ENCODE data around the gene GARRE1.
A peak's percentile ranks its signal among the peaks of the same experiment; 100 is the strongest.
"Not testable (repeated sequence)": the region's sequence is repeated elsewhere in the genome, so short reads cannot be mapped to it uniquely, and the experiment has no call there.

GARRE1 gene

DNA sequence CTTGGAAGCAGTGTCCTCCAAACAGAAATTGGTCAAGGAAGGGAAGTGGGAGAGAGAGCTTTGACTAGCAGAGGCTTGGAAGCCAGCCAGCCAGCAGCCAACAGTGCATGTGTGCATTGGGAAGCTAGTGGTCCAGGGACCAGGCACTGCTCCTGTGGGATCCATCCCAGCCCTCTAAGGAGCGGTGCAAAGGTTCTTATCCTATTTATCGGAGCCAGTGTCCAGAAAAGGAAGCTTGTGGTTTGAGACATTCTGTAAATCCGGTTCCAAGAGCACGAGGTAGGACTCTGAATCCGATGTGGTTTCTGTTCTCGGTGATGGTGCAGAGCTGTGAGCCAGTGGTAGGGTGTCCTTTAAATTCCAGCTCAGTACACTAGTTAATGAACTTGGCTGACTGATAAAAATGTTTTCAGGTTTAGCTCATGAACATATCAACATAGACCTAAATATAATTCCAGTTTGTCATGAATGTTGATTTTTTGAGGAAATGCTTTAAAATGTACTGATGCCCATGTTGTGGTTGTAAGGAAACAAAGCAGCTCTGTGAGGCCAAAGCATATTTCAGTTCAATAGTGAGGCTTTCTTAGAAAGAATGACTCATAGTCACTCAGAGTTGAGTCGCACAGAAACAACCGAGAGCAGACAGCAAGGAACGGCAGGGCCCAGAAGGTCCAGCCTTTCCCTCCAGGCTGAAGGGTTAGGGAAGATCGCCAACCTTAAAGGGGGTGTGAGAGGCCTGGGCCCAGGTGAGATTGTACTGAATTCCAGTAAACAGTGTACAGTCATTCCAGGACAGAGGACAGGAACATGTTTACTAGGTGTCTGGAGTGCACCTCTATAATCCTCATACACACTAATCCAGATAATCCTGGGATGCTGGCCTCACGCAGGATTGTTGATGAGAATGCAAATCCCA is 21.5 kb upstream of the GARRE1 start:
- no peak for DNase-seq

DNA sequence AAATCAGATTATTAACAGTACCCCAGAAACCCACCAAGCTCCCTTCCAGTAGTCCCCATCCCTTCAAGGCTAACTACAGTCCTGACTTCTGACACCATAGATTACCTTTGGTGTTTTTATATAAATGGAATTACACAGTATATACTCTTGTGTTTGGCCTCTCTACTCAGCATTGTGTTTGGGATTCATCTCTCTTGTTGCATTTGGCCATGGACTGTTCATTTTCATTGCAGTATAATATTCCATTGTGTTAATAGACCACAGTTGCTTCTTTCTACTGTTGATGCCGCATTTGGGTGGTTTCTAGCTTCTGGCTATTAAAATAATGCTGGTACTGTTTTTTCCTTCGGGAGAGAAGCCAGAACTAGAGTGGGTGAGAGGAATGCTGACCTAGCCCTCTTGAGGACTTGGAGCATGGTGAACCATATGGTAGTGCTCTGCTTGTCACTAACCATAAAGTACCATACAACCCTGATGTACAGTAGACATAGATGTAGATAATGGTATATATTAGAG is 18.9 kb upstream of the GARRE1 start:
- no peak for DNase-seq

DNA sequence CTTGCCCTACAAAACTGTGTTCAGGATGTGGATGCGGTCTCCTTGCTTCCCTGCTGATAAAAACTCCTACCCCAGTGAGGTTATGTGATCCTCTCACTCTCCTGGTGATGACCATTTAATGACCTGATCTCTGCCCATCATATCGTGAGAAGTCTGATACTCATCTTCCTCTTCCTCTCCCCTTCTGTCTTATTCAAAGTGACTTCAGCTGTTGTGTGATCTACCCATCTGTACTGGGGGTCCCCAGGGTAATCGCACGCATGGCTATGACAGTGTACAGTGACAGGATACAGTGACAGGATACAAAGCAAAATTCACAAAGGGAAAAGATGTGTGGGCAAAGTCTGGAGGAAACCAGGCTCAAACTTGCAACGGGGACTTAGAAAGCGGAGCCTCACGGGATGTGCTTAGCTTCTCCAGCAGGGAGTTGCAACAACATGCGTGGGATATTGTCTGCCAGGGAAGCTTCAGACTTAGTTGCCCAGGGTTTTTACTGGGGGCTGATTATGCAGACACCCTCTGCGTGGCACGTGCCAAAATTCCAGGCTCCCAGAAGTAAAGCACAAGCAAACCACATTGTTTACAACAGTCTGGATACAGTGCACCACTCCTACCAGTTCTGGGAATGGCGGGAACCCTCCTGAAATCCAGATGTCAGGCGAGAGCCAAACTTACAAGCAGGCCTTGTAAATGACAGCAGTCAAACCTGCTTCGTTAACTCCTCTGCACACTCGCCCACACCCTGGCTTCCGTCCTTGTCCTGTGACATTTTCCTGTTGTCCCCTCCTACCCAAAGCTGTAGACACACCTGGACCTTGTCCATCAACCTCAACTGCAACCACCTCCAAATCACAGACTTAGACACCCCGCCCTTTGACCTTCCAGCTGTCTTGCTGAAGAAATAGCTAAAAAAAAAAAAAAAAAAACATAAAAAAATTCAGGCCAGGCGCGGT is 18.0 kb upstream of the GARRE1 start:
- DNase-seq: no peak

DNA sequence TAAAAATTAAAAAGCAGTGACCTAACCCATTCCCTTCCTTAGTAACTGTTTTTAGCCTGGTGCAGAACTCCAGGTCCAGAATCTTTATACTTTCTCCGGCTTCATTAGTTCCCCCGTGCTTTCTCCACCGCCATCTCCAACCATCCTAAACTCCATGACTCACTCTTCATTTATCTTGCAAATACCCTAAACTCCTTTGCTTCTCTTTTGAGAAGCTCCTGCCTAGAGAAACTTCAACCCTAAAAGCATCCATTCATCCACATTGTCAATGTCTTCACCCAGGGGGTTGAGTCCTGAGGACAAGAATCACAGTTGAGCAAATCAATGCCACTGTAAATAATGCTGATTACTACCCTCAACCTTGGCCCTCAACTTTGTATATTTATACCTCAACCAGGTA is 17.1 kb upstream of the GARRE1 start:
- no peak for DNase-seq

DNA sequence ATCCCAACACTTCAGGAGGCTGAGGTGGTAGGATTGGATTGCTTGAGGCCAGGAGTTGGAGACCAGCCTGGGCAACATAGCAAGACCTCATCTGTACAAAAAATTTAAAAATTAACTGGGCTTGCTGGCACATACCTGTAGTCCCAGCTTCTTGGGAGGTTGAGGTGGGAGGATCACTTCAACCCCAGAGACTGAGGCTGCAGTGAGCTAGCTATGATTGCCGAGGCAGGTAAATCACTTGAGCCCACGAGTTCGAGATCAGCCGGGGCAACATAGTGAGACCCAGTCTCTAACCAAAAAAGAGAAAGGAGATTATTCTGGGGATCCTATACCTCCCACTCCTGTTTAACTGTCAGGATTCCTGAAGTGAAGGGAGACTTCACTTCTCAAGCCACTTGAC is 16.4 kb upstream of the GARRE1 start:
- DNase-seq: no peak

DNA sequence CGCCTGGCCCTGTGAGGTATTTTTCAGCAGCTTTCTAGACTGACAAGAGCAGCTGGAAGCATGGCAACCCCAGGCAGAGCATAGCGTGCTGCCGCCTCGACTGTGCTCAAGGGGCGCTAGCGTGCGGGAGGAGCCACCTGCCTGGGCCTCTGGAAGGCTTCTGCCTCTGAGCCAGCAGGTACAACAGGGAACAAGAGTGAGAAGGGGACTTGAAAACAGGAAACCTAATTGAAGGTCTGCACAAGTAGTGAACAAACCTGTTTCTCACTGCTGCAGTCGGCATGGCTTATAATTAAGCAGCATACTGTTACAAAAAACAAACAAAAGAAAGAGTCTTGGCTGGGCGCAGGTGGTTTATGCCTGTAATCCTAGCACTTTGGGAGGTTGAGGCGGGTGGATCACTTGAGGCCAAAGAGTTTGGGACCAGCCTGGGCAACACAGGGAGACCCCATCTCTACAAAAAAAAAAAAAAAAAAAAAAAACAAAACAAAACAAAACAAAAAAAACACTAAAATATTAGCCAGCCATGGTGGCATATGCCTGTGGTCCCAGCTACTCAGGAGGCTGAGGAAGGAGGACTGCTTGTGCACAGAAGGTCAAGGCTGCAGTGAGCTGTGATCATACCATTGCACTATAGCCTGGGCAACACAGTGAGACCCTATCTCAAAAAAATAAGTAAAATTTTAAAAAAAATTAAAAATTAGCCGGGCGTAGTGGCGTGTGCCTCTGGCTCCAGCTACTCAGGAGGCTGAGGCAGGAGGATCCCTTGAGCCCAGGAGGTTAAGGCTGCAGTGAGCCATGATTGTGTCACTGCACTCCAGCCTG is 12.6 kb upstream of the GARRE1 start:
- no peak for DNase-seq

DNA sequence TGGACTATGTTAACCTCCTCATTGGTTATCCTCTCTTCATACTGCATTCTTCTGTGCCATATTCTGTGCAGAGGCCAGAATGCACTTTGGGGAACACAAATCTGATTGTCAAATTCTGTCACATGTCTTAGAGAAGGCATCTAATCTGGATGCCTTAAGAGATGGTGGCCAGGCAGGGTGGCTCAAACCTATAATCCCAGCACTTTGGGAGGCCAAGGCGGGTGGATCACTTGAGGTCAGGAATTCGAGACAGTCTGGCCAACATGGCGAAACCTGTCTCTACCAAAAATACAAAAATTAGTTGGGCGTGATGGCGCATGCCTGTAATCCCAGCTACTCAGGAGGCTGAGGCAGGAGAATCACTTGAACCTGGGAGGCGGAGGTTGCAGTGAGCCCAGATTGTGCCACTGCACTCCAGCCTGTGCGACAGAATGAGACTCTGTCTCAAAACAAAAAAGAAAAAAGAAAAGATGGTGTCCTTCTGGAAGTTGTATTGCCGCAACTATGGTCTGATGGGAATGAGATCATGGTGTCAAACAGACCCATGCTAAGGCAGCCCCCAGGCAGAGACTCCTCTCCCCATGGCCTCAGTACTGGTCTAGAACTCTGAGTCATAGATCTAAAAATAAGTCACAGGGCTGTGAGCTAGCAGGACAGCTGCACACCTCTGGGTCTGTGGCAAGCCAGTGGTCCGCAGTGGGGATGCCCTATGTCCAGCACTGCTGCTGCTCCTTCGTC is 11.0 kb upstream of the GARRE1 start:
- not testable (repeated sequence) for DNase-seq

DNA sequence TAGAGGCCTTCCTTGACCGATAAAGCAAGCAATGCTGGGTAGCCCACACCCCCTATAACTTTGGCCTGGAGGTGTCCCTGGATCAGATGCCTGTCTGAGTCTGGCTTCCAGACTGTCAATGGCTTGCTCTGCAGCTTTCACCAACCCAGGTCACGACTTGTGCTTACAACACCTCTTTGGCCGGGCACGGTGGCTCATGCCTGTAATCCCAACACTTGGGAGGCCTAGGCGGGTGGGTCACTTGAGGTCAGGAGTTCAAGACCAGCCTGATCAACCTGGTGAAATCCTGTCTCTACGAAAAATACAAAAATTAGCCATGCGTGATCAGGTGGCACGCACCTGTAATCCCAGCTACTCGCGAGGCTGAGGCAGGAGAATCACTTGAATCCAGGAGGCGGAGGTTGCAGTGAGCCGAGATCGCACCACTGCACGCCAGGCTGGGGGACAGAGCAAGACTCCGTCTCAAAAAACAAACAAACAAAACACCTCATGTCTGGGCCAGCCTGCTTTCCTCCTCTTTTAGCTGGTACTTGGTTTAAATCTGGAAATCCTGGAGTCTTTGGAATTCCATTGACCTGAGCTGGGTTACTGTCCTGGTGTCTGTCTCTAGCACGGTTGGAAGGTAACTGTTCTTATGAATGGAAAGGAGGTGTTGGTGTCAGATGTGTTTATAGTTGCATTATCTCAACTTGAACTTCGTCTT is 10.3 kb upstream of the GARRE1 start:
- DNase-seq: no peak

DNA sequence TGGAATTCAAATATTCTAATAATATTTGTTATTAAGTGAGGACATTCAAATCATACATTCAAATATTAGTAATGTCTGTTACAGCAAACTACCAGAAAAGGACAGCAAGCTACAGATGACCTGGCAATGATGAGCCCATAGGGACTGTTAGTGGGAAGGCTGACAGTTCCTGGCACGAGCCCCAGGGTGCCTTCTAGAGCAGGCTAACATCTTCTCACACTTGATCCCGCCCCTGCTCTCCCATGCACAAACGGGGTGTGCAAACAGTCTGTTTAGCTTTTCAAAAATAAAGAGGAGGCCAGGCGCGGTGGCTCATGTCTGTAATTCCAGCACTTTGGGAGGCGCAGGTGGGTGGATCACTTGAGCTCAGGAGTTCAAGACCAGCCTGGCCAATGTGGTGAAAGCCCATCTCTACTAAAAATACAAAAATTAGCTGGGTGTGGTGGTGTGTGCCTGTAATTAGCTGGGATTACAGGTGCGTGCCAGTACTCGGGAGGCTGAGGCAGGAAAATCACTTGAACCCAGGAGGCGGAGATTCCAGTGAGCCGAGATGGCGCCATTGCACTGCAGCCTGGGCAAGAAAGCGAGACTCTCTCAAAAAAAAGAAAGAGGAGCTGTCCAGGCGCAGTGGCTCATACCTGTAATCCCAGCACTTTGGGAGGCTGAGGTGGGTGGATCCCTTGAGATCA is 9.6 kb upstream of the GARRE1 start:
- no peak for DNase-seq

DNA sequence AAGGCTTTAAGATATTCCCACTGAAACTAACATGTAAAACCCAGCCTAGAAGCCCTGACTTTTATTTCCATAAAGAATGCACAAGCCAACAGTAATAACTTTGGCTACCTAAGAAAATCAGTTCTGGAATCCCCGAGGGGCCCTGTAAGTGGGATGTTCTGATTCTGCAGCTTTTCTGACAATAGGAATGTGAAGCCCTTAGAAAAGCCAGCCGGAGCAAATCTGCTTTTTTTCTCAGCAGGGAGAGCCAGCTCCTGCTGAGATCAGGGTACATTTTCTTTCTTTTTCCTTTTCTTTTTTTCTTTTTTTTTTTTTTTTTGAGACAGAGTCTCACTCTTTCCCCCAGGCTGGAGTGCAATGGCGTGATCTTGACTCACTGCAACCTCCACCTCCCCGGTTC is 8.0 kb upstream of the GARRE1 start:
- DNase-seq: no peak

DNA sequence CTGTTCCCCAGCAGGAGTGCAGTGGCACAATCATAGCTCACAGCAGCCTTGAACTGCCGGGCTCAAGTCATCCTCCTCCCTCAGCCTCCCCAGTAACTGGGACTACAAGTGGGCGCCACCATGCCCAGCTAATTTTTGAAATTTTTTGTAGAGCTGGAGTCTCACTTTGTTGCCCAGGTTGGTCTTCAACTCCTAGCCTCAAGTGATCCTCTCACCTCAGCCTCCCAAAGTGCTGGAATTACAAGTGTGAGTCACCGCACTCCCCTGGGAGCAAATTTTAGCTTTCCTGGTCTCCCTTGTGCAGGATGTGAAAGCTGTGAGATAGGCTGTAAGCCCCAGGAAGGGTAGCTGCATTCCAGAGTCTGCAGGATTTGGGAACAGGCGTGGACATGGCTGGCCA is 5.4 kb upstream of the GARRE1 start:
- DNase-seq: no peak

DNA sequence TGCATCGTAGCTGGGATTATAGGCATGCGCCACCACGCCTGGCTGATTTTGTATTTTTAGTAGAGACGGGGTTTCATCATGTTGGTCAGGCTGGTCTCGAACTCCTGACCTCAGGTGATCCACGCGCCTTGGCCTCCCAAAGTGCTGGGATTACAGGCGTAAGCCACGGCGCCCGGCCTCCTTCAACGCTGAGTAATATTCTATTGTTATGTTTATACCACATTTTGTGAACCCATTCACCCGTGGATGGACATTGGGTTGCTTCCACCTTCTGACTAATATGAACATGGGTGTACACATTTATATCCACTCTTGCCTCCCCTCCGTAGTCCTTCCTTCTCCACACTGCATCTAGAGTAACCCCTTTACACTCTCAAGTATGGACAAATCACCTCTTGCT is 1.2 kb upstream of the GARRE1 start:
- DNase-seq: not testable (repeated sequence)

DNA sequence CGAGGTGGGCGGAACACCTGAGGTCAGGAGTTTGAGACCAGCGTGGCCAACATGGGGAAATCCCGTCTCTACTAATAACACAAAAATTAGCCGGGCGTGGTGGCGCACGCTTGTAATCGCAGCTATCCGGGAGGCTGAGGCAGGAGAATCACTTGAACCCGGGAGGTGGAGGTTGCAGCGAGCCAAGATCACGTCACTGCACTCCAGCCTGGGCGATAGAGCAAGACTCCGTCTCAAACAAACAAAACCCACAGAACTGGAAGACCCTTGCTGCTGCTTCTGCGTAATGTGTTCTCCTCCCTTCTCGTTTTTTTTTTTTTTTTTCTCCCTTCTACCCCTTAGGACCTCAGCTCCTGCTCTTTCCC is 691 bp upstream of the GARRE1 start:
- DNase-seq: not testable (repeated sequence)

DNA sequence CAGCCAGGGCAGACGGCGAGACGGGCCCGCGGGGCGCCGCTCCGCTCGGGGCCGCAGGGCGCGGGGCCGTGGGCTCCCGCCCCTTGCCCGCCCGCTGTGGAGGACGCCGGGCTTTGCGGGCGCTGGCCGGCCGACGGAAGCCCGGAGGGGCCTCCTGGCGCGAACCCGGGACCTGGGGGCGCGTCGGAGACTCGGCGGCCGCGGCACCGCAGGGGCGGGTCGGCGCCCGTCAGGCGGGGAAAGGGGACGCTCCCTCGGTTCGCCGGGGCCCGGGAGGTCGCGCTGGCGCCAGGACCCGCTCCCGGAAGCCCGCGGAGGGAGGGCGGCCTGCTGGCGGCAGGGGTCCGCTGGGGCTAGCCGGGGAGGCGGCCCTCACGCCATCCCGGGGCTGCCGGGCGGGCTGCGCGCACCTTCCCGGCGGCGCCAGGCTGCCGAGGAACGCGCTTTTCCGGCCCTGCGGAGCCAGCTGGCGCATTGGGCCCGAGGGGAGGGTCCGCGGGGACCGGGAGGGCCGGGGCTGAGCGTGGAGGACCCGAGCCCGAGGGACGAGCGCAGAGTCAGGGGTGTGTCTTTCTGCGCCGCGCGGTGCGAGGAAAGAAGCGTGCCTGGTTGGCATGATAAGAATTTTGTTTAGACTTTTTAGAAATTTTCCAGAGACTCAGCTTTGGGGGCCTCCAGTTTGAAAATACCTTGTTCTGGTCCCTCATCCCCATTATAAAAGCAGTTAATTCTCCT is 511 bp downstream of the GARRE1 start:
- peak; percentile 14 for DNase-seq

DNA sequence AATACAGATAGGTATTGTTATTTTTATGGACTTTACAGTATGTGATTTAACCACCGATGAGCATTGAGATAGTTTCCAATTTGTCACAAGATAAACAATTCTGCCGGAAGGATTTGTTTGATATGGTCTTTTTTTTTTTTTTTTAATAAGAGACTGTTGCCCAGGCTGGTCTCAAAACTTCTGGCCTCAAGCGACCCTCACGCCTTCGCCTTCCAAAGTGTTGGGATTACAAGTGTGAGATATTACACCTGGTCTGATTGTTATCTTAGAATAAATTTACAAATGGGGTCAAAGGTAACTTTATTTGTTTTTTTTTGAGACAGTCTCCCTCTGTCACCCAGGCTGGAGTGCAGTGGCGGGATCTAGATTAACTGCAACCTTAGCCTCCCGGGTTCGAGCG is 1.2 kb downstream of the GARRE1 start:
- no peak for DNase-seq

DNA sequence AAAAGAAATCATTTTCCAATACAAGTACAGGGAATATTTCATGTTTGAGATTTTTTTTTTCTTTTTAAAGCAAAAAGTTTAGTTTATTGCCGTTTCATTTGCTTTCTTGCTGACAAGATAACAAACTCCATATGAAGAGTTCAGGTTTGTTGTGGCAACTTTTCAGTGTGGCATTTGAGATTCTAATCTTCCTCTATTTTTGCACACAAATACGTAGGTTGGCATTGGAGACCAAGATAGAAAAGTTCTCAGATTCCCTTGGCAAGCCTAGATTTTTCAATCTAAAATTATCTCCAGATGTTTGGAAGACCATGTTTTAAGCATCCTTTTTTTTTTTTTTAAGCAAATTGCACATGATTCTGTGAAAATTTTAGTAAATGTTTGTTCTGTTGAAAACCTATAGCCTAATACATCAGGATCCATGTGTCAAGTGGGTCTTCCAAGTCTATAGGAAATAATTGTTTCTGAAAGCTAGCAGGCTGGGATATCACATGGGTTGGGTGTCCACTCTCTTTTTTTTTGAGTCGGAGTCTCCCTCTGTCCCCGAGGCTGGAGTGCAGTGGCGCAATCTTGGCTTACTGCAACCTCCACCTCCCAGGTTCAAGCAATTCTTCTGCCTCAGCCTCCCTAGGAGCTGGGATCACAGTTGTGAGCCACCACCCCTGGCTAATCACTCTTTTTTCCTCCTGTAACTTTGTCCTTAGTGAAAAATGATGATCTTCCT is 2.6 kb downstream of the GARRE1 start:
- DNase-seq: no peak

DNA sequence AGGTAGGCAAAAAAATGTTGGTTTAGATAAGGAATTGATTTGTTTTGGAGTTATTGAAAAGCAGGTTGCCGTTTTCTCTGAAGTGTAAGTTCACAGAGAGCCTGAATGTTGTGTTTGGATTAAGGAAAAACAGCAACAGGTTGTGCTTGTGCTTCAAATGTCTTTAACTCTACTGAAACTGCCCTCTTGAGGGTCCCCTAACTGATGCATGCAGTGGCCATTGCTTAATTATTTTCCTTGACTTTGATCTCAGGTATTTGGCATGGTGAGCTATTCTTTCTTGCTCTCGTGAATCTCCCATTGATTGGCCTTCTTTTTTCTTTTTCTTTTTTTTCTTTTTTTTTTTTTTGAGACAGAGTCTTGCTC is 3.2 kb downstream of the GARRE1 start:
- DNase-seq: no peak

DNA sequence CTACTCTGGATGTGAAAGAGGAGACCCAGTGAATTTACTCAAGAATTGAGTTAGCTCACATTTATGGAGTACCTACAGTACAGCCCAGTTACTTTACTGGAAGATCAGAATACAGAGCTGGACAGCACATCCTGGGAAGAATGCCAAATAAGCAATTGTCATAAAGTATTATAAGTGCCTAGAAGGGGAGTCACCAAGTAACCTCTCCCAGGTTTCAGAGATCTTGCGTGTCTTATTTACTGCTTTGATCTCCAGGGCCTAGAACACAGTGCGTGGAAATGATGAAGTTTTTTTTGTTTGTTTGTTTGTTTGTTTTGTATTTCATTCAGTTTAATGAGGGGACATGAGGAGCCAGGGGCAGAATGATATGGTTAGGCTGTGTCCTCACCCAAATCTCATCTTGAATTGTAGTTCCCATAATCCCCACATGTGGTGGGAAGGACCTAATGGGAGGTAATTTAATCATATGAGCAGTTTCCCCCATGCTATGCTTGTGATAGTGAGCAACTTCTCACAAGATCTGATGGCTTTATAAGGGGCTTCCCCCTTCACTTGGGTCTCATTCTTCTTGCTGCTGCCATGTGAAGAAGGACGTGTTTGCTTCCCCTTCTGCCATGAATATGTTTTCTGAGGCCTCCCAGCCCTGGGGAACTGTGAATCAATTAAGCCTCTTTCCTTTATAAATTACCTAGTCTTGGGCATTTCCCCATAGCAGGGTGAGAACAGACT is 5.2 kb downstream of the GARRE1 start:
- DNase-seq: no peak

DNA sequence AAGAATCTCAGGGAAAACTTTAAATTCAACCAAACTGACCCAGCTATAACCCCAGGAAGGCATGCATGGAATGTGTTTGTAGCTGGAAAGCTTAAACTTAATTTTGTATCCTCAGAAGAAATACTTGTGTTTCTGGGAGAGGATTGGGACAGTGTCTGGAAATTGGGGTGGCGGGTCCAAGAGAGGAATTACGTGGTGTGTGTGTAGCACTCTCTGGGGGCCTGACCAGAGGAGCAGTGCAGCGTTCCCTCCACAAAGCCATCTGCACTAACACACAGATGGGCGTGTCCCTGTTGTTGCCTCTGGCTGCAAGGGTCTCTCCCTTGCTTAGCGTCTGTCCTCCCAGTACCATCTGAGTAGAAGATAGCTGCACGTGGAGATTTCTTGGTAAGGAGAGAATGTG is 6.4 kb downstream of the GARRE1 start:
- no peak for DNase-seq

Data from effector CD4-positive, alpha-beta T cell (primary cell).